IPS-NIHi11 (cell line): ENCODE data around the gene INSIG1.

Experiments
- DNase-seq: peaks from one replicate; pipeline ENCODE4 v3.0.0; 2012; ENCODE audit warnings: mixed read lengths, low spot score

INSIG1 gene

DNA sequence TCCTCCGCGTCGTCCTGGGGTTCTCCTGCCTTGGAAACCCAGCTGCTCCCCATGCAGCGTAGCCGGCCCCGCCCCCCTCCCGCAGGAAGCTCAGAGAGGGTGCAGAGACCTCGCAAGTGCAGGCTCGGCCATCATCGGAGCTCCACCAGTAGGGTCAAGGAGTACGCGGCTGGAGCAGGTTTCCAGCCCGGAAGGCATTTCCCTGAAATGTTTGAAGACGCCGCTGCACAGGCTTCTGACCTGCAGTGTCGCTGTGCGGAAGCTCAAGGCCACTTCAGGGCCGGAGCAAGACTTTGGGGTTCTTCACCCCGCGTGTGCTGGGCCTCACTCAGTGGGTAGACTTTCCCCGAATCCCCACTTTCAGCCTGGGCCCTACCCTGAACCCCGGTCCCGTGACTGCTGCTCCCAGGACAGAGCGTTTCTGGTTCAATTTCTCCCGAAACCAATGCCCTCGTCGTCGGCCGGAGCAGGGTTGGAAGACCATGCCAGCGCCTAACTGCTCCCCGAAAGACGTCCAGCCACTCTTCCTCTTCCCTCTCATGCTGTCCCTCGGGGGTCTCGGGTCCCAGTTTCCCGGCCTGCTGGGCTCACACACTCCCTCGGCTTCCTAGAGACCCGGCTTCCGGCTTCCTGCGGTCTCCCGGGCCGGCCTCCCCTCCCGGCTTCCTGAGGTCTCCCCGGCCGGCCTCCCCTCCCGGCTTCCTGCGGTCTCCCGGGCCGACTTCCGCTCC lies 52.1 kb downstream of the INSIG1 start:
- DNase-seq = peak; percentile 39

GRCh38 chr7:155351120-155351870 lies 53.6 kb downstream of the INSIG1 start:
- DNase-seq = no peak

DNA sequence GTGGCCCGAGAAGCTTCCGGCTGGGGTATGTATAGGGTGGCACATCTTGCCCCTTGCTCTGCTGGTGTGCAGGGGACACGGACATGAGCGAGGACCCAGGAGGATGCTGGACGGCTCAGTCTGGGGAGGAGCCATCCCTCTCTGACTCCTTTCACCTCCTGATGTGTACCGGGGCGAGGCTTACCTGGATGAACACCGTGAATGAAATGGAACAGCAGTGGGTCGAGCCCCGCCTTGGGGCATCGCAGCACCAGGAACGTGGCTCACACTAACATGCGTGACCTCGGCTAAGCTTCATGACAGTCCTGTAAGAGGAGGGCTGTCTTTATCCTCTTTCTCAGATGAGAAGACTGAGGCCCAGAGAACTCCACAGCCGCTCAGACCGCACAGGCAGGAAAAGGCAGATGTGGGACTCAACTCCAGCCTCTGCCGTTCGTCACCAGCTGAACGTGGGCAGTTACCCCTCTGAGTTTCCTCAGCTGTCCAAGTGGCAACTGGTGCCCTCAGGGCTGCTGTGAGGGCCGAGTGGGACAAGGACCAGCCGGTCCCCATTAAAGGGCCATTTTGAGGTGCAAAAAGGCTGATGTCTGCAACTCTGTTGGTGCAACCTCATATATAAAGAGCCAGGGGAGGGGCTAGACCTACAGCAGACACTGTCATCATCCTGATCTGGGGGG lies 54.5 kb downstream of the INSIG1 start:
- no peak for DNase-seq

- no peak for DNase-seq
These were observed 55.1 kb downstream of the INSIG1 start for GRCh38 chr7:155352753-155353115.

DNA sequence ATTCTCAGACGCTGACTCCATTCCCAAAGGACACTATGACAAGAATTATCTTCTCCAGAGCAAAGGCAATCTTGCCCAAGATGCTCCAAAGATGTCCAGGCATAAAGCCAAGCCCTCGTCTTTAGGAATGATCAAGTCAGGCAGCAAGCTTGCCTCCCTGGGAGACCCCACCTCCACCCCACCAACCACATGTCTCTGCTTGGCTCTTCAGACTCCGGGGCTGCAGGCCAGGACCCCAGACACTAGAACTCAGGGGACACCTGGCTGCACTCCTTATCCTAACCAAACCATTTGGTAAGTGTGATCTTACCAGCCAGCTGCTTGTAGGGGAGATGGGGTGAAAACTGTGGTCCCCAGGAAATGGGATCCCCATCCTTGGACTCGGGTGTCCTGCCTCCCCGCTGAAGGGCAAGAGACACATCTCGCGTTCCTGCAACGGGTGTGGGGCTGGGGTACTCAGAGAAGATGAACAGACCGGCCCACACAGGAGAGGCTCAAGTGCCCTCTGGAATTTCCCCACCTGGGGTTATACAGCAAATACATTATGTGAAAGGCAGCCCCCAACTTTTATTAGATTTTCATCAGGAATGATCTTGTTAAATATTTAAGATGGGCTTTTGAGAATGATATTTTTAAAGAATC lies 55.7 kb downstream of the INSIG1 start:
- DNase-seq = no peak

GRCh38 chr7:155354371-155355048 lies 56.8 kb downstream of the INSIG1 start:
- no peak for DNase-seq

GRCh38 chr7:155355176-155355575 lies 57.5 kb downstream of the INSIG1 start:
- DNase-seq = no peak

DNA sequence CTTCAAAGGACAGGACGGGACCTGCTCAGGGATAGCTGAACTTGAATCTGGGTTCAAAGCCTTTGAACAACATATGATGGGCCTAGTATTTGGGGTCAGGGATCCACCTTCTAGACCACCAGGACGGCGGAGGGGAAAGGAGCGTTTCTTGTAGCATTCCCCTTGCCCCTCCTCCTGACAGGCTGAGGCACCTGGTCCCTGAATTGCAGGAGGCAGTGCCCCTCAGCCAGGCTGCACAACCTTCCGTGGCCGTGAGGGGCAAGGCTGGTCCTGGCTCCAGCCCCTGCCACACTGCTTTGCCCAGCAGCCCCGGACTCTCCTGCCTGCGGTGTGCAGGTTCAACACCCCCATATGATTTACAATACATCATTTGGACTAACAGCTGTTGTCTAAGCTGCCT lies 58.1 kb downstream of the INSIG1 start:
- no peak for DNase-seq

GRCh38 chr7:155356323-155357105 lies 58.8 kb downstream of the INSIG1 start:
- DNase-seq = peak; percentile 67

DNA sequence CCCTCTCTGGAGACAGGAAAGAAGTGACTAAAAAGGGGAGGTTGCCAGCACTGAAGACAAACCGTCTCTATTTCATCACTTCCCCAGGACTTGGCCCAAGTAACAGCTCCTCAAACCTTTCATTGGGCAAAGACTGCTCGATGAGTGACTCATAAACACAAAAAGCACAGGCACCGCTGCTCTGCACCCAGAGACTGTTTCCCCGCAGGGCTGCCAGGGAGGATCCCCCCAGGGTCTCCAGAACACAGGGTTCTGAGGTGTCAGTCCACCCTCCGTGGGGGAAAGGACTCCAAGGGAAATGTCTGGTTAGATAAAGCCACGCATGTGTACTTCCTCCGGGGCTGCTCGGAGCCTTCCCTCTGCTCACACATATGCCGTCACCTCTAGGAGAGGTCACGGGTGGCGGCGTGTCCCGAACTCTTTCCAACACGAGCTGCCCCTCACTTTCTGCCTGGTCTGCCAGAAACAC lies 59.9 kb downstream of the INSIG1 start:
- DNase-seq = no peak

DNA sequence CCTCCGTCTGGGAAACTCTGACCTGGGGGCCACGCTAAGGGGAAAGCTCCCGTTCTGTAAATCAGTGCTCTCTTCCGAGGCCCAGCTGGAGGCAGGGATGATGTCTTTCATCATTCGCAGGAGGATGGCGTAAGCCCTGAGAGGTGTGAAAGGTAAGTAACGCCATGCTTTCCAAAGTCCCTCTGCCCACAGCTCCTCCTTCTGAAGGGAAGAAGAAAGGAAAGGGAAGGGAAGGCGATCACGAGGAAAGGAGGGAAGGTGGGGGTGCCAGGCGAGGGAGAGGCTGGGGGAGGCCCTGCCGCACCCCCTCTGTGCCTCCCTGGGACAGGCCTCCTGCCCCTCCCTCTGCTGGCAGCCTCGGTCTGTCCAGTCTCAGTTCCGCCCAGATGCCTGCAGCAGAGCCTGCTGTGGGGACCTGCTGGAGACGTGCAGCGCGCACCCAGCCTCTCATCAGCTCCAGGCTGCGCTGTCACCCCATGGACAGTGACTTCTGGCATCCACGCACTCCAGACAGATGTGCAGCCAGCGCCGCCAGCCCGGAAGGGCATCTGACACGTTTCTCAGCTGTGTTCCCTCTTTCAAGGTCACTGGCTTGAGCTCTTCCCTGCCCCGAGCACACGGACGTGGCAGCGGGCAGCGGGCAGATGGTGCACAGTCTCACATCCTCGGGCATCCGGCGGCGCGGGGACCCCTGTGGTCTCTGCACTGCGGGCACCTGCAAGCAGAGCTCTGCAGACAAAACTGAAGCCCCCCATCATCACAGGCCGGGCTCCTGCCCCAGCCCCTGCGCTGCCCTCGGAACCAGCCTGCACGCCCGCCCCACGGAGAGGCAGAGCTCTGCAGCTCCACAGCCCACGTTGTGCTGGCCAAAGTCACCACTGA lies 60.6 kb downstream of the INSIG1 start:
- DNase-seq = no peak

DNA sequence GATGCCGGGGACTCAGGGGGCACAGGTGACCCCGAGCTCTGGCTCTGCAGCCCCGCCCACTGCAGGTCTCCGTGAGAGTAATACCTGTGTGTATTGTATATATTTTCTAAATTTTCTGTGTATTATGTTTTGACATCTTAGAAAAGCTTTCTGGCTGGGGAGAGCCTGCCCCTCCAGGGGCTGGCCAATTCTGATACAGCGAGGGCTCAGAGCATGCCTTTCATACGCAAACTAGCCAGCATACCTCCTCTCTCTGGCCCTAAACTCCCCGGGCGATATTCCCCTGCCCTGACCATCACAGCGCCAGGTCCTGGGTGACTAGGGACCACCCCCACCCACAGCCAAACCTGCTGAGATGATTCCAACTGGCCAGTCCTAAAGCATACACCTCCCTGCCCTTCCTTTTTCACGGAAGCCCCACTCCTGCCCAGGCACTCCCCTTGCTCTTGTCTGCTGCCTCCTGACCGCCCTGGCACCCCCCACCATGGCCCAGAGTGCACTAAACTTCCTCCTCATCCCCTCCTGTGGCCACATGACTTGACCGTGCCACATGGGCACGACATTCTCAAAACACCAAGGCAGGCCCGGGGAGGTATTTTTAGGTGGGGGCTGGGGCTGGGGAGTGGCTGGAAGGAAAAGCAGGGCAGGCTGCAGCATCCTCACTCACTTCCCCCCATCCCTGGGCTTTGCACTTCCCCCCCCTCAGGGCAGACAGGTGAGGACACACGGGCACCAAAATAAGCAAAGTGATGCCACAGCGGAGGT lies 61.5 kb downstream of the INSIG1 start:
- peak; percentile 38 for DNase-seq
